Measurements from ENCODE around the gene NELL1. TPM values are rescaled to one million over a fixed set of nuclear protein-coding genes. Genes with fewer than 3 reads are reported as not detected.

NELL1 gene
- total RNA-seq, 1 donor from 2014 or later, result 0.45 TPM

GRCh38 chr11:20963596-20963995 lies 294.2 kb downstream of the NELL1 start:
- Mint-ChIP-seq H3K4me3 (ENCODE audit: unreplicated experiment) (no peak overlapping the region), H3K27ac (ENCODE audit: unreplicated experiment) (no peak overlapping the region), H3K27me3 (ENCODE audit: low read depth, unreplicated experiment) (peaks cover 5% of the 10 kb centered on the region), H3K4me1 (ENCODE audit: low read depth, unreplicated experiment) (peaks cover 2% of the 10 kb centered on the region), H3K9me3 (ENCODE audit: unreplicated experiment) (no peaks in the 10 kb centered on the region), H3K36me3 (ENCODE audit: low read depth, unreplicated experiment) (no peaks in the 10 kb centered on the region)
- Histone ChIP-seq H3K9me3 (ENCODE audit: insufficient read depth, low read depth, low read length) (no peaks in the 10 kb centered on the region), H2AFZ (ENCODE audit: low read depth, low read length) (no peak overlapping the region), H3K4me2 (ENCODE audit: low read length) (peak overlapping the region; percentile 47), H3K79me2 (ENCODE audit: insufficient read depth, low read length) (no peaks in the 10 kb centered on the region), H3K36me3 (ENCODE audit: insufficient read depth, low read length) (no peaks in the 10 kb centered on the region), H3K4me3 (ENCODE audit: insufficient read depth, low read depth, low read length) (no peak overlapping the region), H3K27ac (ENCODE audit: low read depth, low read length) (peak overlapping the region; percentile 46), H3K9ac (ENCODE audit: low read length) (no peak overlapping the region), H3K4me1 (ENCODE audit: insufficient read depth, low read length) (peaks cover 20% of the 10 kb centered on the region), H3K27me3 (ENCODE audit: insufficient read depth, low read length) (no peaks in the 10 kb centered on the region), H4K20me1 (ENCODE audit: insufficient read depth, low read length) (no peaks in the 10 kb centered on the region)
- DNase-seq (ENCODE audit: low read depth) (peak; percentile 45), FAIRE-seq (no peak)
- no peak for TF ChIP-seq EZH2 (IDR thresholded peaks at IDR 0.05; ENCODE audit: insufficient read depth, low read length)
- no peak for TF ChIP-seq CTCF (IDR thresholded peaks at IDR 0.05; ENCODE audit: insufficient read depth, low read depth, low read length)

DNA sequence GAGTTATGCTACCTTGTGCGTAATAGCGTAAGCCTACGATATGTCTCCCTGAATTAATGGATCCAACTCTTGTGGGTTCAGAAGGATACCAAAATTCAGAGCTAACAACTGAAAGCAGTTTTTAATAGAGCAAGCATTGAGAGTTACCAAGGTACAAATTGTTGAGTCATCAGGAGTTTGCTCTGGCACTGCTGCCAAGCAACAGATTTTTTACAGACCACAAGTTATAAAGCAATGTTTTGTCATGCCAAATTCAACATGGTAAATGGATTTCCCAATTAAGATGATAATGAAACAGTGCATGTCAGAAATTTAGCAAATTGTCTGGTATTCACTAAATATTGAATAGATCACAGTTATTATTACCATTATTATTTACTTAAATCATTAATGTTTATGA lies 295.6 kb downstream of the NELL1 start:
- no peaks in the 10 kb centered on the region for H3K36me3 Mint-ChIP-seq (ENCODE audit: low read depth, unreplicated experiment)
- peak overlapping the region; percentile 42 for H3K4me2 ChIP-seq (ENCODE audit: low read length)
- TF ChIP-seq CTCF (IDR thresholded peaks at IDR 0.05; ENCODE audit: insufficient read depth, low read depth, low read length) (no peak), EZH2 (IDR thresholded peaks at IDR 0.05; ENCODE audit: insufficient read depth, low read length) (no peak)
- no peak overlapping the region for H3K9ac ChIP-seq (ENCODE audit: low read length)
- peak overlapping the region; percentile 37 for H3K27ac ChIP-seq (ENCODE audit: low read depth, low read length)
- H2AFZ ChIP-seq (ENCODE audit: low read depth, low read length), result no peak overlapping the region
- no peaks in the 10 kb centered on the region for H3K36me3 ChIP-seq (ENCODE audit: insufficient read depth, low read length)
- no peak for FAIRE-seq
- H3K9me3 Mint-ChIP-seq (ENCODE audit: unreplicated experiment), result no peaks in the 10 kb centered on the region
- peak; percentile 27 for DNase-seq (ENCODE audit: low read depth)
- H3K4me3 ChIP-seq (ENCODE audit: insufficient read depth, low read depth, low read length), result no peak overlapping the region
- peaks cover 20% of the 10 kb centered on the region for H3K4me1 ChIP-seq (ENCODE audit: insufficient read depth, low read length)
- no peaks in the 10 kb centered on the region for H3K79me2 ChIP-seq (ENCODE audit: insufficient read depth, low read length)
- H3K27me3 Mint-ChIP-seq (ENCODE audit: low read depth, unreplicated experiment), result peaks cover 5% of the 10 kb centered on the region
- H3K27me3 ChIP-seq (ENCODE audit: insufficient read depth, low read length), result no peaks in the 10 kb centered on the region
- no peaks in the 10 kb centered on the region for H3K9me3 ChIP-seq (ENCODE audit: insufficient read depth, low read depth, low read length)
- H3K27ac Mint-ChIP-seq (ENCODE audit: unreplicated experiment), result no peak overlapping the region
- no peak overlapping the region for H3K4me3 Mint-ChIP-seq (ENCODE audit: unreplicated experiment)
- H3K4me1 Mint-ChIP-seq (ENCODE audit: low read depth, unreplicated experiment), result peaks cover 2% of the 10 kb centered on the region
- H4K20me1 ChIP-seq (ENCODE audit: insufficient read depth, low read length), result no peaks in the 10 kb centered on the region

- no peaks in the 10 kb centered on the region for H3K36me3 ChIP-seq (ENCODE audit: insufficient read depth, low read length)
- no peaks in the 10 kb centered on the region for H3K9me3 ChIP-seq (ENCODE audit: insufficient read depth, low read depth, low read length)
- no peaks in the 10 kb centered on the region for H3K79me2 ChIP-seq (ENCODE audit: insufficient read depth, low read length)
- H3K9ac ChIP-seq (ENCODE audit: low read length), result no peak overlapping the region
- H3K4me3 ChIP-seq (ENCODE audit: insufficient read depth, low read depth, low read length), result no peak overlapping the region
- TF ChIP-seq EZH2 (IDR thresholded peaks at IDR 0.05; ENCODE audit: insufficient read depth, low read length) (no peak), CTCF (IDR thresholded peaks at IDR 0.05; ENCODE audit: insufficient read depth, low read depth, low read length) (no peak)
- Mint-ChIP-seq H3K27me3 (ENCODE audit: low read depth, unreplicated experiment) (no peaks in the 10 kb centered on the region), H3K36me3 (ENCODE audit: low read depth, unreplicated experiment) (no peaks in the 10 kb centered on the region), H3K4me3 (ENCODE audit: unreplicated experiment) (no peak overlapping the region), H3K9me3 (ENCODE audit: unreplicated experiment) (no peaks in the 10 kb centered on the region), H3K27ac (ENCODE audit: unreplicated experiment) (no peak overlapping the region), H3K4me1 (ENCODE audit: low read depth, unreplicated experiment) (peaks cover 2% of the 10 kb centered on the region)
- FAIRE-seq, result no peak
- no peaks in the 10 kb centered on the region for H3K27me3 ChIP-seq (ENCODE audit: insufficient read depth, low read length)
- DNase-seq (ENCODE audit: low read depth), result no peak
- H3K4me1 ChIP-seq (ENCODE audit: insufficient read depth, low read length), result peaks cover 22% of the 10 kb centered on the region
- H3K27ac ChIP-seq (ENCODE audit: low read depth, low read length), result no peak overlapping the region
- no peak overlapping the region for H3K4me2 ChIP-seq (ENCODE audit: low read length)
- H4K20me1 ChIP-seq (ENCODE audit: insufficient read depth, low read length), result no peaks in the 10 kb centered on the region
- no peak overlapping the region for H2AFZ ChIP-seq (ENCODE audit: low read depth, low read length)
Measured at GRCh38 chr11:20966489-20966888, 297.1 kb downstream of the NELL1 start.

Data from astrocyte (in vitro differentiated cells and primary cell).